Liver (tissue), 9 donors: ENCODE data around the gene TENM3. TPM values are rescaled to one million over a fixed set of nuclear protein-coding genes. Genes with fewer than 3 reads are reported as not detected.

Source experiments
- DNase-seq: peaks from one replicate; pipeline ENCODE4 v3.0.0-alpha.2; 2017; ENCODE audit warnings: low spot score
- H3K27ac ChIP-seq, 2 donors: one replicate each; pipeline ENCODE4 v1.7.0; 2013; ENCODE audit warnings: inconsistent platforms in 2 of 2, low read length in 2 of 2, control low read depth in 1 of 2, low read depth in 1 of 2, mild to moderate bottlenecking in 1 of 2
- H3K27me3 ChIP-seq, 4 donors: one replicate each; pipeline versions ENCODE4 v1.6.1 to v1.7.0; 2013; ENCODE audit warnings: low read length in 3 of 4, inconsistent platforms in 1 of 4, mild to moderate bottlenecking in 1 of 4, moderate library complexity in 1 of 4; ENCODE audit not compliant: control insufficient read depth in 4 of 4, insufficient read depth in 4 of 4
- H3K36me3 ChIP-seq, 4 donors: one replicate each; pipeline versions ENCODE4 v1.6.1 to v1.7.0; 2013; ENCODE audit warnings: low read length in 3 of 4, mild to moderate bottlenecking in 3 of 4, low read depth in 1 of 4, moderate library complexity in 1 of 4; ENCODE audit not compliant: control insufficient read depth in 4 of 4, insufficient read depth in 3 of 4
- H3K4me1 ChIP-seq, 4 donors: one replicate each; pipeline versions ENCODE4 v1.6.1 to v1.7.0; 2013; ENCODE audit warnings: low read length in 3 of 4, mild to moderate bottlenecking in 3 of 4, moderate library complexity in 1 of 4; ENCODE audit not compliant: control insufficient read depth in 4 of 4, insufficient read depth in 4 of 4
- H3K4me3 ChIP-seq, 3 donors: one replicate each; pipeline versions ENCODE4 v1.6.1 to v1.7.0; 2013; ENCODE audit warnings: low read length in 3 of 3, control low read depth in 1 of 3, low read depth in 1 of 3, mild to moderate bottlenecking in 1 of 3
- H3K9ac ChIP-seq, 2 donors: one replicate each; pipeline ENCODE4 v1.7.0; 2013; ENCODE audit warnings: low read length in 2 of 2, mild to moderate bottlenecking in 2 of 2, moderate library complexity in 2 of 2, control low read depth in 1 of 2, low read depth in 1 of 2
- H3K9me3 ChIP-seq, 4 donors: one replicate each; pipeline versions ENCODE4 v1.6.1 to v1.7.0; 2013; ENCODE audit warnings: low read length in 3 of 4; ENCODE audit not compliant: control insufficient read depth in 4 of 4
- ATF3 ChIP-seq: IDR thresholded peaks from 2 replicates; pipeline ENCODE4 v1.6.1; 2016; ENCODE audit warnings: antibody characterized with exemption
- EGR1 ChIP-seq, 2 donors: IDR thresholded peaks; 2 replicates each; pipeline ENCODE4 v1.6.1; 2016 to 2018; ENCODE audit warnings: antibody characterized with exemption in 2 of 2, low read depth in 2 of 2
- FOXA1 ChIP-seq: IDR thresholded peaks from 2 replicates; pipeline ENCODE4 v1.6.1; 2016; ENCODE audit warnings: antibody characterized with exemption
- FOXA2 ChIP-seq: IDR thresholded peaks from 2 replicates; pipeline ENCODE4 v1.6.1; 2016; ENCODE audit warnings: antibody characterized with exemption
- GABPA ChIP-seq, 2 donors: IDR thresholded peaks in 1 of 2; conservative IDR thresholded peaks in 1 of 2; 2 replicates each; pipeline ENCODE4 v1.6.1; 2016; ENCODE audit warnings: antibody characterized with exemption in 2 of 2, mild to moderate bottlenecking in 1 of 2, moderate library complexity in 1 of 2
- HNF4G ChIP-seq: IDR thresholded peaks from 2 replicates; pipeline ENCODE4 v1.6.1; 2016; ENCODE audit warnings: antibody characterized with exemption
- JUND ChIP-seq, 2 donors: IDR thresholded peaks; 2 replicates each; pipeline ENCODE4 v1.6.1; 2016; ENCODE audit warnings: antibody characterized with exemption in 2 of 2
- NR2F2 ChIP-seq: IDR thresholded peaks from 2 replicates; pipeline ENCODE4 v1.6.1; 2016; ENCODE audit warnings: antibody characterized with exemption
- REST ChIP-seq: IDR thresholded peaks from 2 replicates; pipeline ENCODE4 v1.6.1; 2016; ENCODE audit warnings: antibody characterized with exemption, mild to moderate bottlenecking
- RXRA ChIP-seq, 2 donors: IDR thresholded peaks; 2 replicates each; pipeline ENCODE4 v1.6.1; 2017 to 2018; ENCODE audit warnings: antibody characterized with exemption in 2 of 2, mild to moderate bottlenecking in 1 of 2
- SP1 ChIP-seq: IDR thresholded peaks from 2 replicates; pipeline ENCODE4 v1.6.1; 2018; ENCODE audit warnings: antibody characterized with exemption, mild to moderate bottlenecking
- TAF1 ChIP-seq: conservative IDR thresholded peaks from 2 replicates; pipeline ENCODE4 v1.6.1; 2016; ENCODE audit warnings: antibody characterized with exemption, mild to moderate bottlenecking
- YY1 ChIP-seq: IDR thresholded peaks from 2 replicates; pipeline ENCODE4 v1.6.1; 2016; ENCODE audit warnings: antibody characterized with exemption, mild to moderate bottlenecking
- WGBS: extraction: QIAGEN DNeasy Blood & Tissue Kit; methylation state at CpG from one replicate; pipeline ENCODE4 v1.1.7; 2013; 5-methylcytosine and 5-hydroxymethylcytosine counted together
- polyA plus RNA-seq, 2 donors: library from polyadenylated mRNA; stranded (reverse) in 1 of 2; unstranded in 1 of 2; fragments of 200-250 nt in 1 of 2; fragments of >200 nt in 1 of 2; fragmentation: Nextera tagmentation in 1 of 2; extraction: Ambion mirVana in 1 of 2; gene quantifications; one replicate each; pipeline versions ENCODE4 v1.2.1 to v1.2.3, GENCODE V29; 2013 to 2015
- total RNA-seq, 2 donors: library from RNA; depleted of rRNA; stranded (reverse); fragments of >200 nt; gene quantifications; one replicate each; pipeline ENCODE4 v1.2.3, GENCODE V29; 2014
- TF ChIP-seq, protein P1 (sequence below): IDR thresholded peaks from 2 replicates; pipeline ENCODE4 v1.6.1; 2016; ENCODE audit warnings: antibody characterized with exemption
- TF ChIP-seq, protein P2 (sequence below): IDR thresholded peaks from 2 replicates; pipeline ENCODE4 v1.6.1; 2016; ENCODE audit warnings: antibody characterized with exemption
- TF ChIP-seq, protein P3 (sequence below): fragments of 150-350 bp; IDR thresholded peaks from 2 replicates; pipeline ENCODE4 v1.5.1; 2017; ENCODE audit warnings: improper control_type of control experiment, low read depth, low read length; ENCODE audit not compliant: missing input control
- donor health status: healthy.
- donor health status: healthy.
- donor health status: healthy.
- donor health status: healthy.
- donor health status: healthy.

The TENM3 gene
- total and polyA plus RNA-seq, 4 donors: 0.32 to 16.8 (median 0.70) TPM

DNA sequence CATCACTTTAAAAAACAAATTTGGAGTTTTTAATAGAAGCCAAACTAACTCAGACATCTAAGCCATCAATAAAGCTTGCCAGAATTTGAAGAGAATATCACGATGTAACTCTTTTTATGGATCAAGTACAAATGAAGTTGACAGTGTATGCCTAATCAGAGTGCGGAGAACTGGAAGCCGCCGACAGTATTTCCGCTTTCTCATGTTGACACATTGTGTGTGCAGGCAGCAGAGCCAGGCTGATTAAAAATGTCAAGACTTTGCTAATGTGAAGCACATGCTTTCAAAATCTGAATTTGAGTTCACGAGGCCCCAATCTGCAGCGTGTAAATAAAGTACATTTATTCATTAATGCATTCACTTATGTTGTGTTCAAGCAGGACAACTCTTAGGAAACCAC, 161.2 kb downstream of the TENM3 start:
- Histone ChIP-seq H3K27me3 (no peaks in the 10 kb centered on the region), H3K9ac (no peak overlapping the region), H3K4me1 (no peaks in the 10 kb centered on the region), H3K36me3 (no peaks in the 10 kb centered on the region), H3K9me3 (no peaks in the 10 kb centered on the region), H3K4me3 (no peak overlapping the region), H3K27ac (no peak overlapping the region)
- TF ChIP-seq, protein P1, sequence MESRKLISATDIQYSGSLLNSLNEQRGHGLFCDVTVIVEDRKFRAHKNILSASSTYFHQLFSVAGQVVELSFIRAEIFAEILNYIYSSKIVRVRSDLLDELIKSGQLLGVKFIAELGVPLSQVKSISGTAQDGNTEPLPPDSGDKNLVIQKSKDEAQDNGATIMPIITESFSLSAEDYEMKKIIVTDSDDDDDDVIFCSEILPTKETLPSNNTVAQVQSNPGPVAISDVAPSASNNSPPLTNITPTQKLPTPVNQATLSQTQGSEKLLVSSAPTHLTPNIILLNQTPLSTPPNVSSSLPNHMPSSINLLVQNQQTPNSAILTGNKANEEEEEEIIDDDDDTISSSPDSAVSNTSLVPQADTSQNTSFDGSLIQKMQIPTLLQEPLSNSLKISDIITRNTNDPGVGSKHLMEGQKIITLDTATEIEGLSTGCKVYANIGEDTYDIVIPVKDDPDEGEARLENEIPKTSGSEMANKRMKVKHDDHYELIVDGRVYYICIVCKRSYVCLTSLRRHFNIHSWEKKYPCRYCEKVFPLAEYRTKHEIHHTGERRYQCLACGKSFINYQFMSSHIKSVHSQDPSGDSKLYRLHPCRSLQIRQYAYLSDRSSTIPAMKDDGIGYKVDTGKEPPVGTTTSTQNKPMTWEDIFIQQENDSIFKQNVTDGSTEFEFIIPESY: no peak
- TF ChIP-seq TAF1: no peak
- TF ChIP-seq JUND (IDR thresholded peaks at IDR 0.05): no peak
- no peak for TF ChIP-seq RXRA (IDR thresholded peaks at IDR 0.05)
- TF ChIP-seq, protein P2, sequence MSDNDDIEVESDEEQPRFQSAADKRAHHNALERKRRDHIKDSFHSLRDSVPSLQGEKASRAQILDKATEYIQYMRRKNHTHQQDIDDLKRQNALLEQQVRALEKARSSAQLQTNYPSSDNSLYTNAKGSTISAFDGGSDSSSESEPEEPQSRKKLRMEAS: no peak
- no peak for TF ChIP-seq FOXA2
- TF ChIP-seq REST: no peak
- TF ChIP-seq, protein P3, sequence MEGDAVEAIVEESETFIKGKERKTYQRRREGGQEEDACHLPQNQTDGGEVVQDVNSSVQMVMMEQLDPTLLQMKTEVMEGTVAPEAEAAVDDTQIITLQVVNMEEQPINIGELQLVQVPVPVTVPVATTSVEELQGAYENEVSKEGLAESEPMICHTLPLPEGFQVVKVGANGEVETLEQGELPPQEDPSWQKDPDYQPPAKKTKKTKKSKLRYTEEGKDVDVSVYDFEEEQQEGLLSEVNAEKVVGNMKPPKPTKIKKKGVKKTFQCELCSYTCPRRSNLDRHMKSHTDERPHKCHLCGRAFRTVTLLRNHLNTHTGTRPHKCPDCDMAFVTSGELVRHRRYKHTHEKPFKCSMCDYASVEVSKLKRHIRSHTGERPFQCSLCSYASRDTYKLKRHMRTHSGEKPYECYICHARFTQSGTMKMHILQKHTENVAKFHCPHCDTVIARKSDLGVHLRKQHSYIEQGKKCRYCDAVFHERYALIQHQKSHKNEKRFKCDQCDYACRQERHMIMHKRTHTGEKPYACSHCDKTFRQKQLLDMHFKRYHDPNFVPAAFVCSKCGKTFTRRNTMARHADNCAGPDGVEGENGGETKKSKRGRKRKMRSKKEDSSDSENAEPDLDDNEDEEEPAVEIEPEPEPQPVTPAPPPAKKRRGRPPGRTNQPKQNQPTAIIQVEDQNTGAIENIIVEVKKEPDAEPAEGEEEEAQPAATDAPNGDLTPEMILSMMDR: no peak
- TF ChIP-seq ATF3: no peak
- TF ChIP-seq EGR1 (IDR thresholded peaks at IDR 0.05; ENCODE audit: low read depth in 2 of 2): no peak
- no peak for TF ChIP-seq HNF4G
- no peak for TF ChIP-seq SP1
- TF ChIP-seq YY1: no peak
- no peak for TF ChIP-seq FOXA1
- no peak for DNase-seq
- WGBS: 86% methylated on average over 7 of the region's 7 CpGs

DNA sequence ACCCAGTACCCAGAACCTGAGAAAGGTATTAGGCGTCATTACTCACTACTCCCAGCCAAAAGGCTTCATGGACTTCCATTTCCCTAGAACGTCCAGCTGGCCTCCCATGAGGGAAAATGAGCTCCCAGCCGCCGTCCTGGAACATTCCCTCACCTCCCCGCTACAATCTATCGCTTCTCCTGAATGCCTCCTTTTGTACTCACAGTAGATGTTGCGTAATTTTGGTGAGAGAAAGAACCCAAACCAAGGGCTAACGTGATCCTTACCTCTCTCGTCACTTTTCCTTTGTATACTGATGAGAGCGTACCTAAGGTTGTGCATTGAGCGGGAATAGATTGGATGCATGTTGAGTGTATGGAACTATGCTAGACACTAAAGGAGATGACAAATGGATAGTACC, 161.9 kb downstream of the TENM3 start:
- H3K4me3 ChIP-seq: no peak overlapping the region
- no peaks in the 10 kb centered on the region for H3K4me1 ChIP-seq
- DNase-seq: no peak
- no peaks in the 10 kb centered on the region for H3K9me3 ChIP-seq
- H3K36me3 ChIP-seq: no peaks in the 10 kb centered on the region
- H3K27ac ChIP-seq: no peak overlapping the region
- WGBS: 83% methylated on average over 11 of the region's 11 CpGs
- no peak overlapping the region for H3K9ac ChIP-seq
- no peaks in the 10 kb centered on the region for H3K27me3 ChIP-seq
- no peak for TF ChIP-seq REST
- TF ChIP-seq SP1: no peak
- TF ChIP-seq EGR1 (IDR thresholded peaks at IDR 0.05; ENCODE audit: low read depth in 2 of 2): no peak
- no peak for TF ChIP-seq FOXA2
- no peak for TF ChIP-seq GABPA (IDR thresholded peaks at IDR 0.05 in 1 of 2, conservative IDR thresholded peaks at IDR 0.05 in 1 of 2)
- TF ChIP-seq, protein P3: no peak
- no peak for TF ChIP-seq NR2F2
- TF ChIP-seq, protein P2: no peak
- TF ChIP-seq FOXA1: no peak
- no peak for TF ChIP-seq YY1
